Loucy (cell line): ENCODE measurements around the gene CLDN34.

Experiments
- H2AFZ ChIP-seq: fragments of 200-600 bp; sonication (generic); 2 replicates; pipeline ENCODE4 v1.6.0; 2016; ENCODE audit warnings: antibody characterized with exemption, mild to moderate bottlenecking, low read length, moderate library complexity
- H3F3A ChIP-seq: fragments of 200-600 bp; 2 replicates; pipeline ENCODE4 v1.6.0; 2016; ENCODE audit warnings: antibody characterized with exemption, low read depth, mild to moderate bottlenecking
- H3K27me3 ChIP-seq: fragments of 200-600 bp; sonication (generic); 2 replicates; pipeline ENCODE4 v1.6.1; 2014; ENCODE audit warnings: low read length, mild to moderate bottlenecking; ENCODE audit not compliant: insufficient read depth, poor library complexity, severe bottlenecking
- H3K36me3 ChIP-seq: fragments of 200-600 bp; sonication (generic); 2 replicates; pipeline ENCODE4 v1.6.1; 2016; ENCODE audit warnings: low read length; ENCODE audit not compliant: insufficient read depth
- H3K4me1 ChIP-seq: fragments of 200-600 bp; sonication (generic); 2 replicates; pipeline ENCODE4 v1.5.1; 2014; ENCODE audit warnings: low read length, mild to moderate bottlenecking; ENCODE audit not compliant: insufficient read depth, poor library complexity, severe bottlenecking
- H3K4me2 ChIP-seq: fragments of 200-600 bp; sonication (generic); 2 replicates; pipeline ENCODE4 v1.6.0; 2014; ENCODE audit warnings: antibody characterized with exemption, low read length, low read depth, mild to moderate bottlenecking; ENCODE audit not compliant: poor library complexity, severe bottlenecking
- H3K4me3 ChIP-seq: fragments of 200-600 bp; sonication (generic); 2 replicates; pipeline ENCODE4 v1.5.1; 2014; ENCODE audit warnings: low read length, mild to moderate bottlenecking, mixed read lengths; ENCODE audit not compliant: poor library complexity, severe bottlenecking
- H3K79me2 ChIP-seq: fragments of 200-600 bp; sonication (generic); 2 replicates; pipeline ENCODE4 v1.6.1; 2014; ENCODE audit warnings: low read length; ENCODE audit not compliant: insufficient read depth
- H3K9ac ChIP-seq: fragments of 200-600 bp; sonication (generic); 2 replicates; pipeline ENCODE4 v1.6.0; 2014; ENCODE audit warnings: mild to moderate bottlenecking, low read depth, low read length, moderate library complexity; ENCODE audit not compliant: poor library complexity, severe bottlenecking
- H3K9me2 ChIP-seq: fragments of 200-600 bp; sonication (generic); replicated peaks from 2 replicates; pipeline ENCODE4 v1.6.1; 2016; ENCODE audit warnings: low read depth, low read length, mixed read lengths
- H3K9me3 ChIP-seq: fragments of 200-600 bp; sonication (generic); 2 replicates; pipeline ENCODE4 v1.6.1; 2014; ENCODE audit warnings: mild to moderate bottlenecking, antibody characterized with exemption, low read length, low read depth; ENCODE audit not compliant: insufficient read depth
- H4K20me1 ChIP-seq: fragments of 200-600 bp; sonication (generic); 2 replicates; pipeline ENCODE4 v1.6.0; 2014; ENCODE audit warnings: antibody characterized with exemption, low read length, mild to moderate bottlenecking; ENCODE audit not compliant: insufficient read depth, poor library complexity, severe bottlenecking
- CTCF ChIP-seq: fragments of 200-600 bp; sonication (generic); conservative IDR thresholded peaks from 2 replicates; pipeline ENCODE4 v1.5.1; 2014; ENCODE audit warnings: mild to moderate bottlenecking, antibody characterized with exemption, low read length
- EZH2phosphoT487 ChIP-seq: fragments of 200-600 bp; IDR thresholded peaks from 2 replicates; pipeline ENCODE4 v1.6.1; 2018; ENCODE audit warnings: antibody characterized with exemption, mild to moderate bottlenecking, moderate library complexity, borderline replicate concordance

The CLDN34 gene

GRCh38 chrX:10007621-10008020, 40.5 kb downstream of the CLDN34 start:
- H3F3A ChIP-seq, result no peaks in the 10 kb centered on the region
- no peaks in the 10 kb centered on the region for H3K9me3 ChIP-seq
- no peaks in the 10 kb centered on the region for H3K9me2 ChIP-seq
- TF ChIP-seq EZH2phosphoT487 (no peak), CTCF (no peak)
- H3K27me3 ChIP-seq, result no peaks in the 10 kb centered on the region
- no peaks in the 10 kb centered on the region for H3K79me2 ChIP-seq
- no peak overlapping the region for H3K4me2 ChIP-seq
- H3K4me3 ChIP-seq, result no peak overlapping the region
- H4K20me1 ChIP-seq, result no peaks in the 10 kb centered on the region
- no peak overlapping the region for H2AFZ ChIP-seq
- no peaks in the 10 kb centered on the region for H3K36me3 ChIP-seq
- peaks cover 24% of the 10 kb centered on the region for H3K4me1 ChIP-seq
- H3K9ac ChIP-seq, result no peak overlapping the region

GRCh38 chrX:10008483-10009056, 41.4 kb downstream of the CLDN34 start:
- peaks cover 25% of the 10 kb centered on the region for H3K4me1 ChIP-seq
- H3K9ac ChIP-seq, result no peak overlapping the region
- no peaks in the 10 kb centered on the region for H3K27me3 ChIP-seq
- no peaks in the 10 kb centered on the region for H3K9me3 ChIP-seq
- no peaks in the 10 kb centered on the region for H3K79me2 ChIP-seq
- TF ChIP-seq EZH2phosphoT487, result no peak
- TF ChIP-seq CTCF, result no peak
- no peak overlapping the region for H3K4me3 ChIP-seq
- no peak overlapping the region for H2AFZ ChIP-seq
- no peaks in the 10 kb centered on the region for H4K20me1 ChIP-seq
- no peaks in the 10 kb centered on the region for H3K36me3 ChIP-seq
- H3K9me2 ChIP-seq, result no peaks in the 10 kb centered on the region
- H3F3A ChIP-seq, result no peaks in the 10 kb centered on the region
- H3K4me2 ChIP-seq, result no peak overlapping the region

- Histone ChIP-seq H3K9me3 (no peaks in the 10 kb centered on the region), H3K27me3 (no peaks in the 10 kb centered on the region), H3K9me2 (no peaks in the 10 kb centered on the region), H3K4me3 (no peak overlapping the region), H2AFZ (no peak overlapping the region), H3K9ac (no peak overlapping the region), H4K20me1 (no peaks in the 10 kb centered on the region), H3K4me1 (peaks cover 17% of the 10 kb centered on the region), H3K36me3 (no peaks in the 10 kb centered on the region), H3K4me2 (no peak overlapping the region), H3F3A (no peaks in the 10 kb centered on the region), H3K79me2 (no peaks in the 10 kb centered on the region)
- TF ChIP-seq CTCF (no peak), EZH2phosphoT487 (no peak)
These were observed 42.6 kb downstream of the CLDN34 start for GRCh38 chrX:10009741-10010140.
